ENCODE measurements around the gene CEACAM19.
"Not testable (repeated sequence)": the region's sequence is repeated elsewhere in the genome, so short reads cannot be mapped to it uniquely, and the experiment has no call there.

The CEACAM19 gene

DNA sequence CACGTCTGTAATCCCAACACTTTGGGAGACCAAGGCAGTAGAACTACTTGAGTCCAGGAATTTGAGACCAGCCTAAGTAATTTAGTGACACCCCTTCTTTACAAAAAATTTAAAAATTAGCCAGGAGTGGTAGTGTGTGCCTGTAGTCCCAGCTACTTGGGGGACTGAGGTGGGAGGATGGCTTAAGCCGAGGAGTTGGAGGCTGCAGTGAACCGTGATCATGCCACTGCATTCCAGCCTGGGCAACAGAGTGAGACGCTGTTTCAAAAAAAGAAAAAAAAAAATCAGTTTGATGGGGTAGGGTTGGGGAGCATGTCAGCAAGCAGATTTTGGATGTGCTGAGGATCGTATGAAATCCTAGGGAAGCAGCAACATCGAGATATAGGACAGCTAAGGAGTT, 4.2 kb downstream of the CEACAM19 start:
- DNase-seq (ENCODE audit: low read depth), result no peak

DNA sequence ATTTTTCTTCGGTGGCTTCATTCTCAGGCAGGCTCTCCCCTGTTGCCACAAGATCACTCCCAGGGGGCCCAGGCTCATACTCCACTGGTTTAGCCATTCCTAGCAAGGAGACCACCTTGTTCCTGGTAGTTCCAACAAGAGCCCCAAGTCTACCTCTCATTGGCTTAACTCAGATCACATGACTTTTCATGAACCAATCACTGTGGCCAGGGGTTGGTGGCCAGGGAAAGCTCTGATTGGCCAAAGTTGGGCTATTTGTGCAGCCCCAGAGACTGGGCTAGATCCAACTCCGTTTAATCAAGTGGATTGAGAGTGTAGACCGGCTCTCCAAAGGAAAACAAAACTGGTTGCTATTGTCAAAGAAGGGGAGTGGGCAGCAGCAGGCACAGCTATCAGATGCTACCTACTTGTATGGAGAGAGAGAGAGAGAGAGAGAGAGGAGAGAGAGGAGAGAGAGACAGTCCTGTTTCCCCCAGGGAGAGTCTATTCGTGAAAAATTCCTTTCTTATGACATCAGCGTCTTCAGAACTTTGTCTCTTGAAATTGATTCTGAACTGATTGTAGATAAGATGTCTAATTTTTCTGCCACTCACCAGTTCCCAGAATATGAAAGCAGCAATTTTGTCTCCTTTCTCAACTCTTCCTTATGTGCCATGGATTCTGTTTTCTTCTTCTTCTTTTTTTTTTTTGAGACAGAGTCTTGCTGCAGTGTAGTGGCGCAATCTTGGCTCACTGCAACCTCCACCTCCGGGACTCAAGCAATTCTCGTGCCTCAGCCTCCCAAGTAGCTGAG, 5.9 kb downstream of the CEACAM19 start:
- no peak for DNase-seq (ENCODE audit: low read depth)

DNA sequence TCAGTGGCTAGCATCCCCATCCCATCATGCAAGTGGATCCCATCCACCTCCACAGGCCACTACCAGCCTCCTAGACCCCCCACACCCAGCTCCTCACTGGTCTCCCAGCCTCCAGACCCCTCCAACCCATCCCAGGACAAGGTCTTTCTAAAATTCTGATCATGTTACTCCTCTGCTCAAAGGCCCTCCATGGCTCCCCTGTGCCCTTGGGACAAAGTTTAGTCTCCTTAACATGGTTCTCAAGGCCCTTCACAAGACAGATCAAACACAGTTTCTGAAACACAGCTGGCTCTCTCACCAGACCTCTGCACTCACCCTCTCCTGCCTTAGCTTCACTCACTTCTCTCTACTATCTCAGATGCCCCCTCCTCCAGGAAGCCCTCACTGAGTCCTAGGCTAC, 9.3 kb downstream of the CEACAM19 start:
- no peak for DNase-seq (ENCODE audit: low read depth)

DNA sequence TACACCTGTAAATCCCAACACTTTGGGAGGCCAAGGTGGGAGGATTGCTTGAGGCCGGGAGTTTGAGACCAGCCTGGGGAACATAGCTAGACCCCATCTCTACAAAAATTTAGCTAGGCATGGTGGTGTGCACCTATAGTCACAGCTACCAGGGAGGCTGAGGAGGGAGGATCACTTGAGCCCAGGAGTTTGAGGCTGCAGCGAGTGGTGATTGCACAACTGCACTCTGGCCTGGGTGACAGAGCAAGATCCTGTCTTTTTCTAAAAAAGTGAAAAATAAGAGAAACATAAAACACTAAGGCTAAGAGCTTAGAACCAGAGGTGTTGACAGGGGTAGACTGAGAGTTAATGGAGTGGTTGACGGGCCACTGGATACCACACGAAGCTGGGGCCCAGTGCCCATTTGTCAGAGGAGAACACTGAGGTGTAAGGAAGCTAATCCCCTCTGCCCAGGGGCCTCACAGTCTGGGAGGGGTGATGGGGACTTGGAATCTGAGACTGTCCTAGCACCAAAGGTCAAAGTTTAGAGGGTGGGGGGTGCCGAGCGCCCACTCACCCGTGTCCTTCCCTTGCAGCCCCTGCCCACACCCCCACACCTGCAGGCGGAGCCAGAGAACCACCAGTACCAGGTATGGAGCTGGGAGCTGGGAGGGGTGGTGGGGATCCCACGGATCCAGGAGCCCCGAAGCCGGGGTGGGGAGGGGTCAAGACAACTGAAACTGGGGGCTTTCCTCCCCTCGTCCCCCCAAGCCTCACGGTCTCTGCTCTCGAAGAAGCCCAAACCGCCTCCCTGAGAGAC, 10.9 kb downstream of the CEACAM19 start:
- no peak for DNase-seq (ENCODE audit: low read depth)

DNA sequence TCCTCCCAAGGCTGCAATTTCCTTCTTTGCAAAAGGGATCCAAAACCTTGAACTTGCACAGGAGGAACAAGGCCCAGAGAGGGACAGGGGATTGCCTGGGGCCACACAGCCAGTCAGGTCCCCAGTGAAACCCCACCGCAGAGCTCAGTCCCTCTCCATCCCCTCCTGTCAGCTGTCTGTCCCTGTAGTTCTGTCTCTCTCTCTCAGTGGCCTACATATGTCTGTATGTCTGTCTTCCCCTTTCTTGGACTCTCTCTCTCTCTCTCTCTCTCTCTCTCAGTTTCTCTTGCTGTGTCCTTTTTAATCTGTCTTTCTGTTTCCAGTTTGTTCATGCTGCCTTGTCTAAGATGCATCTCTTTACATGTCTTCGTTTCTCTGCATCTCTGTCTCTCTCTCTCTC, 11.5 kb downstream of the CEACAM19 start:
- DNase-seq (ENCODE audit: low read depth), result no peak

DNA sequence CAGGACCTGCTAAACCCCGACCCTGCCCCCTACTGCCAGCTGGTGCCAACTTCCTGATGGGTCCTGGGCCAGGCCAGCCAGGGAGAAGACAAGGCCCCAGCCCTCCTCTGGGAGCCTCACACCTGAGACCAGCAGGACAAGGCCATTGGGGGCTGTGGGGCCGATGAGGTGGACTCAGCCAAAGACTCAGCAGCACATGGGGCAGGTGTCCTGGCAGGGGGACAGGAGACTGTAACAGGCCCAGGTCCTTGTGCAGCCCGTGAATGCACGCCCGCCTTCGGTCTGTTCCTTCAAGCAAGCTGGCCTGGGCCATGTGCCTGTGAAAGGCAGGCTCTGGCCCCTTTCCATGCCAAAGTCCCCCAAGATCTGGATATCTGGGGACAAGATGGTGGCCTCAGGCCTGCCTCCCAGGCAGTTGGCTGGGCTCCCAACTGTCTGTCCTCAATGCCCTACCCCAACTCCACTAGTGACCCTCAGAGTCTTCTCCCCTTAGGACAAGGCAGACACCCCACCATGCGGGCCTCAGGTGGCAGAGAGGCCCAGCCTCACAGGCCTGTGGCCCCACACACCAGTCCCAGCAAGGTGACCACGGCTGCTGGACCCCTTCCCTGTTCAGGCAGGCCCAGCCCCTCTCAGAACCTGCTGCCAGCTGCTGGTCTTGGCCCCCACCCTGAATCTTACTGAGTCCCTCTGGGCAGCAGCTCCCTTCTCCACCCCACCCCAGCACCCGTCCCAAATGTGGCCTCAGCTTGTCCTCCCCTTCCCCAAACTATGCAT, 12.3 kb downstream of the CEACAM19 start:
- DNase-seq (ENCODE audit: low read depth), result no peak

DNA sequence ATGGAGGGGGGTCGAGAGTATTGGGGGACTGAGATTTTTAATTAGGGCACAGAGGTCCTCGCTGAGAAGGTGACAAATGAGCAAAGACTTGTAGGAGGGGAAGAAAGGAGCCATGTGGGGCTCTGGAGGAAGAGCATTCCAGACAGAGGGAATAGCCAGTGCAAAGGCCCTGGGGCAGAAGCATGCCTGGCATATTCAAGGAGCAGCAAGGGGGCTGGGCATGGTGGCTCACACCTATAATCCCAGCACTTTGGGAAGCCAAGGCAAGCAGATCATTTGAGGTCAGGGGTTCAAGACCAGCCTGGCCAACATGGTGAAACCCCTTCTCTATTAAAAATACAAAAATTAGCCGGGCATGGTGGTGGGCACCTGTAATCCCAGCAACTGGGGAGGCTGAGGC, 13.1 kb downstream of the CEACAM19 start:
- DNase-seq (ENCODE audit: low read depth), result not testable (repeated sequence)

DNA sequence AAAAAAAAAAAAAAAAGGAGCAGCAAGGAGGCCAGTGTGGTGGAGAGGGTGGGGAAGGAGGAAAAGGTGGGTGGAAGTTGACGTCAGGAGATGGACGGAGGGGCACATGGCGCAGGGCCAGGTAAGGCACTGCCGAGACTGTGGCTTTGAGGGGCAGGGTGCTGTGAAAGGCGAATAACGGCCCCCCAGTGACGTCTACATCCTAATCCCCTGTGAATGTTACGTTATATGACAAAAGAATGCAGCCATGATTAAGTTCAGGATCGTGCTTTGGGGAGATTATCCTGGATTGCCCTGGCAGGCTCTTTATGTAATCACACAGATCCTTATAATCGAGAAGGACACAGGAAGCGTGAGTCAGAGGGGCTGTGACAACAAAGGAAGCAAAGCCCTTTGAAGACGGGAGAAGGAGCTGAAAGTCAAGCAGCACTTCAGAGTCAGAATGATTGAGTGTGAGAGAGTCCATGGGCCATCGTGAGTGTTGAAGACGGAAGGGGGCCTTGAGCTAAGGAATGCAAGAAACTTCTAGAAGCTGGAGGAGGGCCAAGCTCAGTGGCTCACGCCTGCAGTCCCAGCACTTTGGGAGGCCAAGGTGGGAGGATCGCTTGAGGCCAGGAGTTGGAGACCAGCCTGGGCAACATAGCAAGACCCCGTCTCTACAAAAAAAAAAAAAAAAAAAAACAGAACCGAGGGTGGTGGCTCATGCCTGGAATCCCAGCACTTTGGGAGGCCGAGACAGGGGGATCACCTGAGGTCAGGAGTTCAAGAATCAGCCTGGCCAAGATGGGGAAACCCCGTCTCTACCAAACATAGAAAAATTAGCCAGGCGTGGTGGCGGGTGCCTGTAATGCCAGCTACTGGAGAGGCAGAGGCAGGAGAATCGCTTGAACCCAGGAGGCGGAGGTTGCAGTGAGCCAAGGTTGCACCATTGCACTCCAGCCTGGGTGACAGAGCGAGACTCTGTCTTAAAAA, 13.9 kb downstream of the CEACAM19 start:
- DNase-seq (ENCODE audit: low read depth), result no peak

DNA sequence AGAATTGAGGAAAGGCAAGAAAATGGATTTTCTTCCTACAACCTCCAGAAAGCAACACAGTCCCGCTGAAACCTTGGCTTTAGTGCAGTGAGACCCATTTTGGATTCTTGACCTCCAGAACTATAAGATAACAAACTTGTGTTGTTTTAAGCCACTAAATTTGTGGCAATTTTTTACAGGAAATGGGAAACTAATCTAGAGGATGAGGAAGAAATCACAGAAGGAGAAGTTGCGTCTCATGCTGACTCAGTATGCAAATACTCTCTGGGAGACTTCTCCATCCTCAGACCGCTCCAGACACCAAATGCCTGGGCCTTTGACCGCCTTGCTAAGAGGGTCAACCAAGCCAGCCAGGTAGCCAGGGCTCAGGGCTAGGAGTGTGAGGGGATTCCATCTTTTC, 14.6 kb downstream of the CEACAM19 start:
- DNase-seq (ENCODE audit: low read depth), result no peak

DNA sequence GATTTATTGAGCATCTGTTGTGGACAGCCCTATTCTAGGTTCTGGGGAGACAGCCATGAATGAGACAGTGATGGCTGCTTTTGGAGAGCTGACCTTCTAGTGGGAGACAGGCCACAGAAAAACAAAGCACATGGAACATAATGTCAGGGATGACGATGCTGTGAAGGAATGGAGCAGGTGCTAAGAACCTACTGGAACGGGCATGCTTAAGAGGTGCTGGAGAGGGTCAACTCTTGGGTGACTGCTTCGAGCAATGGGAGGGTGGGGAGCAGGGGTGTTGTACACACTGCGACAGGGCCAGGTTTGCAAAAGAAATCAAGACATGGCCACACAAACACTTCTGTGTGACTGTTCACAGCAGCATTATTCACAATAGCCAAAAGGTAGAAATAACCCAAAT, 15.6 kb downstream of the CEACAM19 start:
- no peak for DNase-seq (ENCODE audit: low read depth)

DNA sequence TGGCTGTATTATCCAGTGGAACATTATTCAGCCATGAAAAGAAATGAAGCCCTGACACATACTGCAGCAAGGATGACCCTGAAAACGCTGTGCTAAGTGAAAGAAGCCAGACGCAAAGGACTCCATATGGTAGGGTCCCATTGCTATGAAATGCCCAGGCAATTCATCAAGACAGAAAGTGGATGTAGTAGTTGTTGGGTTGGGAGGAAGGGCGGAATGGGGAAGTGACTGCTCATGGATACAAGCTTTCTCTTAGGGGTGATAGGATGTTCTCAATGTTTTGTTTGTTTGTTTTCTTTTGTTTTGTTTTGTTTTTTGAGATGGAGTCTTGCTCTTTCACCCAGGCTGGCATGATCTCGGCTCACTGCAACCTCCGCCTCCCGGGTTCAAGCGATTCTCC, 16.6 kb downstream of the CEACAM19 start:
- DNase-seq (ENCODE audit: low read depth), result no peak

DNA sequence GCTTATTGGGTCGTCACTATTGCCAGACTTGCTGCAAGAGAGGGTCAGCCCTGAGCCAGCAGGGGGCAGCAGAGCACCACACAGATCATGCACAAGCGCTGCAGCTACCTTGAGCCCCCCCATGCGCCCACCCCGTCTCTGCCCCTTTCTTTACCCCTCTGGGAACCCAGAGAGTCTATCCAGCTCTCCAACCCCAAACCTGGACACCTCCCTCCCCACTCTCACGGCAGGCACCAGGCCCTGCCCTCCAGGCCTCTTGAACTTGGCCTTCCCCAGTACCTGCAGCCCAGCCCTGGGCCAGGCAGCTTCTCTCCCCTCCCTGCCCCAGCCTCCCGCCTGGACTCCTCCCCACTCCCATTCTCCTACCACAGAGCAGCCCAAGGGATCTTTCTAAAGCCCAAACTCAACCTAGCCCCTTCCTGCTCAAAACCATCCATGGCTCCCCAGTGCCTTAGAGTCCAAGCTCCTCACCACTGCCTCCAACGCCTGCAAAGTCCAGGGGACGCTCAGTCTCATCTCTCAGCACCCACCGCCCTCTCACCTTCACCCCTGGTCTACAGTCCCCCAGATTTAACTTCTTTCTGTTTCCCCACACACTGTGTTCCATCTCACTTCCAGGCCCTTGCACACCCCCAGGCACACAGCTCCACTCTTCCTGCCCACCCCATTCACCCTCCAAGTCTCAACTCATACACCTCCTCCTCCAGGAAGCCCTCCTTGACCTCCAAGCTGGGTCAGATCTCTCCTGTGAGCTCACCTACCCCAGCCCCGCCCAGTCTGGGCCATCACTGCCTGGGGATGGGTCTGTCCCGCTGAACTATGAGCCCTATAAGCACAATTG, 18.2 kb downstream of the CEACAM19 start:
- DNase-seq (ENCODE audit: low read depth), result peak; percentile 40

DNA sequence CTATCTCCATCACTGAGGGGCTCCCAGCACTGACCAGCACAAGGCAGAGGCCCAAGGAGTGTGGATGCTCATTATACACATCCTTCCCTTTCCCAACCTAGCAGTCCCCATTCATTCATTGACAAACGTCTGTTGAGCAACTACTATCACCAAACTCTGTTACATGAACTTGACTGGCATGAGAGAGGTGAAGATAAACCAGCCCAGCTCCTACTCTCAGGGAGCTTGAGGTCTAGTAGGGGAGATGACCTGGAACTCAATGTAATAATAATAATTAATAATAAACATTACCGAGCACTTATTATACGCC, 18.8 kb downstream of the CEACAM19 start:
- DNase-seq (ENCODE audit: low read depth), result no peak

DNA sequence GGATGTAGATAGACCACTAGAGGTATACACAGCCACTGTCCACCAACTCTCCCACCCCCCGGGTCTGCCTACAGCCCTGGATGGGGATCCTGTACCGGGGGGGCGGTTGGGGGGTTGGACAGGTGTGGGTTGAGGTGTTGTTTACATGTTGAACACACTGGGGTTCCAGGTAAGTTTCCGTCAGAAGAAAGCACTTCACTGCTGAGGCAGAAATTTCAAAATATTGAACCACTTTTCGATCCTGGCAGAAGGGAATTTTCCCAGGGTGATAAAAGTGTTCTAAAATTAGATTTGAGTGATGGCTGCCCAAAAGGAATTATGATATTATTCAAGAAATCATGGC, 21.1 kb downstream of the CEACAM19 start:
- DNase-seq (ENCODE audit: low read depth), result no peak

DNA sequence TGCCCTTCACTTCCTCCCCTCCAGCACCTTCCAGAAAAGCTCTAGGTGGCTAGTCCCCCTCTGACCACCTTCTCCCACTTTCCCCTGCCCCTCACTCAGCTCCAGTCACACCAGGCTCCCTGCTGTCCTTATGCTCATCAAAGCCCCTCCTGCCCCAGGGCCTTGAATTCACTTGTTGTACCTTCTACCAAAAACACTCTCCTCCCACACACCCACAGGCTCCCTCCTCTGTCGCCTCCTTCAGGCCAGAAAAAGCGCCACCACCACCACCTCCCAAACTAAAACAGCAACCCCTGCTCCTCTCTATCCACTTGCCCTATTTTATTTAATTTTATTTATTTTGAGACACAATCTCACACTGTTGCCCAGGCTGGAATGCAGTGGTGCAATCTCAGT, 22.9 kb downstream of the CEACAM19 start:
- no peak for DNase-seq (ENCODE audit: low read depth)

DNA sequence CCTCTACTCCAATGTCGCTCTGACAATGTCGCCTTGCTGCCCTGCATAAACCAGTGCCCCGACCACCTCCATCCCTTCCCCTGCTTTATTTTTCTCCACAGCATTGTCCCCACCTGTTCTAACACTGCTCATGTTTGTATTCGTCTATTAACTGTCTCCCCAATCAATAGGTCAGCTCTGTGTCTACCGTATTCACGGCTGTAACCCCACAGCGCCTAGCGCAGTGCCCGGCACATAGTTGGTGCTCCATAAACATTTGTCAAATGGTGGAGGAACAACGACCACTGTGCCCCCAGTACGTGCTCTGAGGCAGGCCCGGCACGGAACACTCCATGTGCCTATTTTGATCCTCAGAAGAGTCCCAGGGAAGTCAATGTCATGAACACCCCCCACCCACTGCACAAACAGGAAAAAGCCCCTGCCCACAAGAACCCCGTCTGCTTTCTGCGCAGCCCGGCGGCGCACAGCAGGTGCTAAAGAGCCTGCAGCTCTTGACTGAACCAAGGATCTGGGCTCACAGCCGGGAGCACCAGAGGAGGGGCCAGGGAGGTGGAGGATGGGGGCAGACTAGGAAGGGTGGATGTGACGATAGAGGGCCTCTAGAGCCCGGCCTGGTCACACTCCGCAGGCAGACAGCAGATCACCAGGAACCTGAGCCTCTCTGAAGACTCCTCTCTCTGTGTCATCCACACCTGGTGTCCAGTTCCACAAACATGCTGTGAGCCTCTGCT, 25.8 kb downstream of the CEACAM19 start:
- no peak for DNase-seq (ENCODE audit: low read depth)

DNA sequence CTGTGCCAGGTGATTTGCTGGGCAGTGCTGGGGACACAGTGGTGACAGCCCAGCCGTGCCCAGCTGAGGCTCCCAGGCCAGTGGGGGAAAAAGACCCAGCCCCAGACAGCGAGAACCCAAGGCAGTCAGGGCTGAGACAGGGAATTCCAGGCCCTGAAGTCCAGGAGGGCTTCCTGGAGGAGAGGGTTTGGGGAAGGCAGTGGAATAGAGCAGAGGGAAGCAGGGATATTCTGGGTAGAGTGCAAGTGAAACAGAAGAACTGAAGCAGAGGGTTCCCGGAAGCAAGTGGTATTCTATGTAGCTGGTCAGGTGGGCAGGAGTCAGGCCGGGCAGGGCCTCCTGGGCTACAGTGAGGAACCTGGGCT, 26.4 kb downstream of the CEACAM19 start:
- DNase-seq (ENCODE audit: low read depth), result no peak

DNA sequence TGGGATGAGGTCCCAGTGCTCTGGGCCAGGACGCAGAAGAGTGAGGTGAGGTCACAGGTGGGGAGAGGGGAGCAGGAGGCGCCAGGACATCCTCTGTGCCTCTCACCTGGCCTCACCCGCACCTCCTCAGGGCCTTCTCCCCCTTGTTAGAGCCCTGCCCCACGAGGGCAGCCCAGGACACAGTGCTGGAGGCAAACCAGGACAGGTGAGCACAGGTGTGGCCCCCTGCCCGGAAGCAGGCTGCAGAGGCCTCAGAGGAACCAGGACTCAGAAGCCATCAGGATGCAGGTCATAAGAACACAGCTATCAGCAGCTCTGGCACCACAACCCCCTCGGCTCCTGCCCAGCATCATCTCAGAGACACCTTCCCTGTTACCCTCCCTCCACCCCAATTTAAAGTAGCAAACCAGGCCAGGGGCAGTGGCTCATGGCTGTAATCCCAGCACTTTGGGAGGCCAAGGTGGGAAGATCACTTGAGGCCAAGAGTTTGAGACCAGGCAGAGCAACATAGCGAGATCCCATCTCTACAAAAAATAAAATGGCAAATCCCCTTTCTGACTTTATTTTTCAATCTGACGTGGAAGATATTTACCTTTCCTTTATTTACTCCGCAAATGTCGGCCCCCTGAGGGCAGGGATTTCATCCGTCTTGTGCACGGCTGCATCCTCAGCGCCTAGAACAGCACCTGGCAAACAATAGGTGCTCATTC, 27.4 kb downstream of the CEACAM19 start, which contains the start of gene CEACAM16:
CEACAM16 (plus strand) TSS at position 660 of the 710 bp plus-strand sequence. CDS start 2,306 bp downstream, outside the sequence.
- DNase-seq (ENCODE audit: low read depth), result no peak

DNA sequence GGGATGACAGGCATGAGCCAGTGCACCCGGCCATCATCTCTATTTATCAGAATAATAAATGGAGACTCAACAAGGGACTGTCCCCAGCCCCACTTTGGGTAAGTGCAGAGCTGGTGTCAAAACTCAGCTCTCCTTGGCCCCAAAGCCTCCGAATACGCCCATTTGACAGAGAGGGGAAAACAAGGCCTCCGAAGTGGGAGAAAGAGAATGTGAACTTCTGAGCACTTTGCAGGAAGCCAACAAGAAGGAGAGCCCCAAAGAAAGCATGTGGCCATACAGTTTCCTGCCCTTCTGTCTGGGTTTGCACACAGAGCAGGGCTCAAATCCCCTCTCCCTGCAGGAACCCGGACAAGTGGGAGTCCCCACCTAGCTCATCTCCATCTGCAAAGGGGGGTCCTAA, 29.3 kb downstream of the CEACAM19 start:
- DNase-seq (ENCODE audit: low read depth), result no peak

DNA sequence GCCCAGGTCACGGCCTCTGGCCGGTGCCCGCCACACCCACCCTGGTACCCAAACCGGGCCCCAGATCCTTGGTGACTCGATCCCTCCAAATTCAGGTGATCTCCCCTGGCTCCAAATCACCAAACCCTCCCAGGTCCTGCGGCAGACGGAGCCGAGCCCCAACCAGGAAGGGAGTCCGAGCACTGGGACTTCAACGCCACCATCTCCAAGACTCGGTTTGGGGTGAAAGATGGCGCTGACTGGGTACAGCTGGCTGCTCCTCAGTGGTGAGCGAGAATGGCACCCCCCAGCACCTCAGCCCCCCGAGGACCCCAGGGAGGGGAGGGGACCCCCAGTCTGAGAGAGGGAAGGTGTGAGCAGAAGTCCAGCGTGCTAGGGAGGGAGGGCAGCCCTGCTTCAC, 29.9 kb downstream of the CEACAM19 start:
- DNase-seq (ENCODE audit: low read depth), result no peak
